ENCODE results near the gene CD79A.

The CD79A gene

GRCh38 chr19:41926763-41927496, 49.9 kb downstream of the CD79A start:
- no peak overlapping the region for H3K27ac ChIP-seq (ENCODE audit: low read length)
- peaks cover 2% of the 10 kb centered on the region; the same call in 1 of the 2 replicates for H3K4me1 ChIP-seq (ENCODE audit: control insufficient read depth, insufficient read depth, low read length)
- no peak overlapping the region for H3K4me3 ChIP-seq (ENCODE audit: low read length)
- WGBS (ENCODE audit: insufficient coverage, insufficient read length) = no CpG with 5 or more reads among the region's 16 CpGs
- H3K9me3 ChIP-seq (ENCODE audit: control insufficient read depth, insufficient read depth, low read length) = no peaks in the 10 kb centered on the region
- peaks cover 89% of the 10 kb centered on the region for H3K27me3 ChIP-seq (ENCODE audit: control insufficient read depth, insufficient read depth, low read length)
- DNase-seq (ENCODE audit: low read depth, low spot score) = no peak
- H3K36me3 ChIP-seq (ENCODE audit: control insufficient read depth, insufficient read depth, low read length) = no peaks in the 10 kb centered on the region

- Histone ChIP-seq H3K36me3 (ENCODE audit: control insufficient read depth, insufficient read depth, low read length) (no peaks in the 10 kb centered on the region), H3K4me3 (ENCODE audit: low read length) (peak overlapping the region; percentile 29; the same call in 1 of the 2 replicates), H3K27me3 (ENCODE audit: control insufficient read depth, insufficient read depth, low read length) (peaks cover 90% of the 10 kb centered on the region), H3K9me3 (ENCODE audit: control insufficient read depth, insufficient read depth, low read length) (no peaks in the 10 kb centered on the region), H3K27ac (ENCODE audit: low read length) (no peak overlapping the region), H3K4me1 (ENCODE audit: control insufficient read depth, insufficient read depth, low read length) (peaks cover 6% of the 10 kb centered on the region)
- DNase-seq (ENCODE audit: low read depth, low spot score) = no peak
- WGBS (ENCODE audit: insufficient coverage, insufficient read length) = no CpG with 5 or more reads among the region's 43 CpGs
These were observed 50.6 kb downstream of the CD79A start for GRCh38 chr19:41927497-41928192.

- no peak for DNase-seq (ENCODE audit: low read depth, low spot score)
- WGBS (ENCODE audit: insufficient coverage, insufficient read length) = no CpG with 5 or more reads among the region's 49 CpGs
- Histone ChIP-seq H3K4me3 (ENCODE audit: low read length) (peak within 1 kb of the TSS; percentile 29; the same call in 1 of the 2 replicates), H3K4me1 (ENCODE audit: control insufficient read depth, insufficient read depth, low read length) (peaks cover 6% of the 10 kb centered on the region), H3K27me3 (ENCODE audit: control insufficient read depth, insufficient read depth, low read length) (peaks cover 90% of the 10 kb centered on the region), H3K9me3 (ENCODE audit: control insufficient read depth, insufficient read depth, low read length) (no peaks in the 10 kb centered on the region), H3K36me3 (ENCODE audit: control insufficient read depth, insufficient read depth, low read length) (no peaks in the 10 kb centered on the region), H3K27ac (ENCODE audit: low read length) (no peak within 1 kb of the TSS)
These were observed 51.2 kb downstream of the CD79A start, which contains the start of gene ERFL for GRCh38 chr19:41928221-41928683. Gene ERFL, minus strand, starts transcription at chr19:41928449. Its CDS starts 15,530 bp downstream, at chr19:41912919.

- no peak for DNase-seq (ENCODE audit: low read depth, low spot score)
- H3K4me3 ChIP-seq (ENCODE audit: low read length) = no peak overlapping the region
- no peaks in the 10 kb centered on the region for H3K9me3 ChIP-seq (ENCODE audit: control insufficient read depth, insufficient read depth, low read length)
- H3K27ac ChIP-seq (ENCODE audit: low read length) = no peak overlapping the region
- peaks cover 6% of the 10 kb centered on the region for H3K4me1 ChIP-seq (ENCODE audit: control insufficient read depth, insufficient read depth, low read length)
- peaks cover 93% of the 10 kb centered on the region for H3K27me3 ChIP-seq (ENCODE audit: control insufficient read depth, insufficient read depth, low read length)
- WGBS (ENCODE audit: insufficient coverage, insufficient read length) = no CpG with 5 or more reads among the region's 29 CpGs
- H3K36me3 ChIP-seq (ENCODE audit: control insufficient read depth, insufficient read depth, low read length) = no peaks in the 10 kb centered on the region
These were observed 51.9 kb downstream of the CD79A start for GRCh38 chr19:41928754-41929535.

- Histone ChIP-seq H3K4me3 (ENCODE audit: low read length) (no peak overlapping the region), H3K4me1 (ENCODE audit: control insufficient read depth, insufficient read depth, low read length) (peaks cover 6% of the 10 kb centered on the region), H3K27me3 (ENCODE audit: control insufficient read depth, insufficient read depth, low read length) (peaks cover 93% of the 10 kb centered on the region), H3K27ac (ENCODE audit: low read length) (no peak overlapping the region), H3K36me3 (ENCODE audit: control insufficient read depth, insufficient read depth, low read length) (no peaks in the 10 kb centered on the region), H3K9me3 (ENCODE audit: control insufficient read depth, insufficient read depth, low read length) (no peaks in the 10 kb centered on the region)
- no peak for DNase-seq (ENCODE audit: low read depth, low spot score)
- no CpG with 5 or more reads among the region's 14 CpGs for WGBS (ENCODE audit: insufficient coverage, insufficient read length)
These were observed 52.5 kb downstream of the CD79A start for GRCh38 chr19:41929536-41930071.

- Histone ChIP-seq H3K4me3 (ENCODE audit: low read length) (no peak overlapping the region), H3K9me3 (ENCODE audit: control insufficient read depth, insufficient read depth, low read length) (no peaks in the 10 kb centered on the region), H3K27me3 (ENCODE audit: control insufficient read depth, insufficient read depth, low read length) (peaks cover 90% of the 10 kb centered on the region), H3K4me1 (ENCODE audit: control insufficient read depth, insufficient read depth, low read length) (peaks cover 6% of the 10 kb centered on the region), H3K27ac (ENCODE audit: low read length) (no peak overlapping the region), H3K36me3 (ENCODE audit: control insufficient read depth, insufficient read depth, low read length) (no peaks in the 10 kb centered on the region)
- WGBS (ENCODE audit: insufficient coverage, insufficient read length) = no CpG with 5 or more reads among the region's 7 CpGs
- DNase-seq (ENCODE audit: low read depth, low spot score) = no peak
These were observed 53.2 kb downstream of the CD79A start for GRCh38 chr19:41930322-41930722.
